Breast epithelium (tissue), 3 donors: Measurements from ENCODE around the gene KREMEN2.

Experiments used
- CTCF ChIP-seq, 3 donors: fragments of 450-650 bp; IDR thresholded peaks; one replicate each; pipeline ENCODE4 v1.5.1; 2016 to 2017; ENCODE audit warnings: antibody characterized with exemption in 3 of 3, mild to moderate bottlenecking in 3 of 3, moderate library complexity in 3 of 3
- POLR2A ChIP-seq: fragments of 450-650 bp; IDR thresholded peaks from one replicate; pipeline ENCODE4 v1.6.1; 2016; ENCODE audit warnings: antibody characterized with exemption, mild to moderate bottlenecking, moderate library complexity
- POLR2AphosphoS5 ChIP-seq, 3 donors: sonication (generic); formaldehyde crosslinking; IDR thresholded peaks; one replicate each; pipeline ENCODE4 v1.6.1; 2017; ENCODE audit warnings: antibody characterized with exemption in 3 of 3

GRCh38 chr16:2985462-2985861 lies 21.4 kb downstream of the KREMEN2 start:
- TF ChIP-seq CTCF (IDR thresholded peaks at IDR 0.05) (no peak), POLR2A (no peak), POLR2AphosphoS5 (IDR thresholded peaks at IDR 0.05) (no peak)
